Trophoblast cell (in vitro differentiated cells and primary cell): ENCODE results near the gene SRC. TPM values are rescaled to one million over a fixed set of nuclear protein-coding genes. Genes with fewer than 3 reads are reported as not detected.

Source experiments
- DNase-seq, 2 donors: peaks; one replicate each; pipeline ENCODE4 v3.0.0-alpha.2; 2016
- H2AFZ ChIP-seq: 2 replicates; pipeline ENCODE4 v1.6.1; 2013; ENCODE audit warnings: low read length, moderate library complexity, mild to moderate bottlenecking; ENCODE audit not compliant: insufficient read depth, poor library complexity
- H2AK5ac ChIP-seq: 2 replicates; pipeline ENCODE4 v1.6.1; 2013; ENCODE audit warnings: mild to moderate bottlenecking, low read length
- H2BK120ac ChIP-seq: 2 replicates; pipeline ENCODE4 v1.6.1; 2013; ENCODE audit warnings: low read length, mild to moderate bottlenecking, moderate library complexity; ENCODE audit not compliant: insufficient read depth, poor library complexity
- H2BK12ac ChIP-seq: 2 replicates; pipeline ENCODE4 v1.6.1; 2013; ENCODE audit warnings: mild to moderate bottlenecking, low read length, moderate library complexity
- H2BK5ac ChIP-seq: 2 replicates; pipeline ENCODE4 v1.6.1; 2013; ENCODE audit warnings: low read length, low read depth, moderate library complexity, mild to moderate bottlenecking; ENCODE audit not compliant: poor library complexity
- H3K14ac ChIP-seq: 2 replicates; pipeline ENCODE4 v1.6.1; 2013; ENCODE audit warnings: mild to moderate bottlenecking, low read length
- H3K18ac ChIP-seq: 2 replicates; pipeline ENCODE4 v1.6.1; 2013; ENCODE audit warnings: mild to moderate bottlenecking, low read length
- H3K23ac ChIP-seq: 2 replicates; pipeline ENCODE4 v1.6.1; 2013; ENCODE audit warnings: low read length
- H3K27ac ChIP-seq: 2 replicates; pipeline ENCODE4 v1.5.1; 2013; ENCODE audit warnings: low read depth, mild to moderate bottlenecking, inconsistent platforms, low read length, moderate library complexity
- H3K27me3 ChIP-seq: 2 replicates; pipeline ENCODE4 v1.6.1; 2013; ENCODE audit warnings: inconsistent platforms, mild to moderate bottlenecking, low read length, moderate library complexity; ENCODE audit not compliant: insufficient read depth
- H3K36me3 ChIP-seq, 2 experiments: 1 replicate in 1 of 2; 2 replicates in 1 of 2; pipeline ENCODE4 v1.6.1; 2013; ENCODE audit warnings: low read length in 2 of 2, mild to moderate bottlenecking in 2 of 2, moderate library complexity in 1 of 2; ENCODE audit not compliant: insufficient read depth in 2 of 2, control insufficient read depth in 1 of 2
- H3K4ac ChIP-seq: 2 replicates; pipeline ENCODE4 v1.6.1; 2013; ENCODE audit warnings: low read depth, mild to moderate bottlenecking, low read length, moderate library complexity
- H3K4me1 ChIP-seq, 2 experiments: 1 replicate in 1 of 2; 2 replicates in 1 of 2; pipeline ENCODE4 v1.6.1; 2013; ENCODE audit warnings: low read length in 2 of 2, mild to moderate bottlenecking in 2 of 2, moderate library complexity in 1 of 2; ENCODE audit not compliant: insufficient read depth in 2 of 2, control insufficient read depth in 1 of 2
- H3K4me2 ChIP-seq: 2 replicates; pipeline ENCODE4 v1.6.1; 2013; ENCODE audit warnings: inconsistent platforms, mild to moderate bottlenecking, low read length, moderate library complexity
- H3K4me3 ChIP-seq: 2 replicates; pipeline ENCODE4 v1.5.1; 2013; ENCODE audit warnings: mild to moderate bottlenecking, low read depth, low read length, inconsistent platforms
- H3K79me1 ChIP-seq: one replicate; pipeline ENCODE4 v1.6.1; 2013; ENCODE audit warnings: low read length
- H3K79me2 ChIP-seq: 2 replicates; pipeline ENCODE4 v1.6.1; 2013; ENCODE audit warnings: low read length, mild to moderate bottlenecking; ENCODE audit not compliant: control insufficient read depth, insufficient read depth, poor library complexity
- H3K9ac ChIP-seq: 2 replicates; pipeline ENCODE4 v1.6.1; 2013; ENCODE audit warnings: mild to moderate bottlenecking, low read length
- H3K9me3 ChIP-seq: 2 replicates; pipeline ENCODE4 v1.6.1; 2013; ENCODE audit warnings: low read depth, mild to moderate bottlenecking, control low read depth, inconsistent platforms, low read length; ENCODE audit not compliant: insufficient read depth
- H4K12ac ChIP-seq: 2 replicates; pipeline ENCODE4 v1.6.1; 2013; ENCODE audit warnings: low read depth, mild to moderate bottlenecking, low read length, moderate library complexity
- H4K8ac ChIP-seq: 2 replicates; pipeline ENCODE4 v1.6.1; 2013; ENCODE audit warnings: low read depth, mild to moderate bottlenecking, low read length, moderate library complexity
- H4K91ac ChIP-seq: one replicate; pipeline ENCODE4 v1.6.1; 2013; ENCODE audit warnings: low read depth, mild to moderate bottlenecking, low read length, moderate library complexity
- WGBS: extraction: QIAGEN DNeasy Blood & Tissue Kit; methylation state at CpG from one replicate; pipeline ENCODE4 v1.1.7; 2013; ENCODE audit warnings: missing lambda C conversion rate; ENCODE audit not compliant: insufficient read length, insufficient coverage; ENCODE audit errors: extremely low coverage; 5-methylcytosine and 5-hydroxymethylcytosine counted together
- polyA plus RNA-seq: library from polyadenylated mRNA; stranded (reverse); fragments of 200-250 nt; gene quantifications from 2 replicates; pipeline ENCODE4 v1.2.3, GENCODE V29; 2013

Gene SRC
- 188 and 198 TPM in 2 replicates for polyA plus RNA-seq

GRCh38 chr20:37345339-37346235 lies at the start of gene SRC:
SRC (plus strand) TSS chr20:37346140; CDS start chr20:37384154, 38,014 bp downstream.
- Histone ChIP-seq H2BK12ac (peak within 1 kb of the TSS; percentile 83), H2BK120ac (peak within 1 kb of the TSS; percentile 86), H3K4me3 (peak within 1 kb of the TSS; percentile 82), H3K36me3 (peaks cover 33 to 35% of the 10 kb centered on the region in 2 experiments), H3K4me1 (peaks cover 41 to 55% of the 10 kb centered on the region in 2 experiments), H3K79me2 (peaks cover 50% of the 10 kb centered on the region), H2AFZ (peak within 1 kb of the TSS; percentile 41), H3K27ac (peak within 1 kb of the TSS; percentile 92), H3K9me3 (no peaks in the 10 kb centered on the region), H3K23ac (no peak within 1 kb of the TSS), H4K12ac (peak within 1 kb of the TSS; percentile 7), H3K27me3 (no peaks in the 10 kb centered on the region), H3K4me2 (peak within 1 kb of the TSS; percentile 82), H3K4ac (peak within 1 kb of the TSS; percentile 98), H3K9ac (peak within 1 kb of the TSS; percentile 92), H2BK5ac (peak within 1 kb of the TSS; percentile 84), H4K8ac (peak within 1 kb of the TSS; percentile 79), H3K14ac (peak within 1 kb of the TSS; percentile 82), H2AK5ac (peak within 1 kb of the TSS; percentile 46), H3K18ac (peak within 1 kb of the TSS; percentile 90), H4K91ac (peak within 1 kb of the TSS; percentile 90), H3K79me1 (peaks cover 70% of the 10 kb centered on the region)
- no CpG with 5 or more reads among the region's 63 CpGs for WGBS
- DNase-seq = peak; percentile 40 to 71

GRCh38 chr20:37296371-37296770 lies 49.6 kb upstream of the SRC start:
- no CpG with 5 or more reads among the region's 2 CpGs for WGBS
- no peak overlapping the region for H2AFZ ChIP-seq
- no peak for DNase-seq
- no peak overlapping the region for H4K8ac ChIP-seq
- H3K27me3 ChIP-seq = no peaks in the 10 kb centered on the region
- peaks cover 8 to 16% of the 10 kb centered on the region in 2 experiments for H3K36me3 ChIP-seq
- H4K12ac ChIP-seq = no peak overlapping the region
- H3K9ac ChIP-seq = no peak overlapping the region
- peaks cover 17% of the 10 kb centered on the region for H3K79me1 ChIP-seq
- no peaks in the 10 kb centered on the region for H3K79me2 ChIP-seq
- H3K23ac ChIP-seq = no peak overlapping the region
- H3K9me3 ChIP-seq = no peaks in the 10 kb centered on the region
- H3K4ac ChIP-seq = no peak overlapping the region
- H3K18ac ChIP-seq = no peak overlapping the region
- no peak overlapping the region for H3K4me3 ChIP-seq
- no peak overlapping the region for H2BK12ac ChIP-seq
- no peak overlapping the region for H3K27ac ChIP-seq
- H2AK5ac ChIP-seq = no peak overlapping the region
- H3K4me2 ChIP-seq = no peak overlapping the region
- H4K91ac ChIP-seq = no peak overlapping the region
- no peak overlapping the region for H3K14ac ChIP-seq
- peaks cover 17 to 21% of the 10 kb centered on the region in 2 experiments for H3K4me1 ChIP-seq
- no peak overlapping the region for H2BK120ac ChIP-seq
- H2BK5ac ChIP-seq = no peak overlapping the region

- Histone ChIP-seq H2BK120ac (peak overlapping the region; percentile 20), H4K8ac (no peak overlapping the region), H3K79me2 (no peaks in the 10 kb centered on the region), H3K18ac (no peak overlapping the region), H3K36me3 (peaks cover 12 to 24% of the 10 kb centered on the region in 2 experiments), H3K4me2 (peak overlapping the region; percentile 12), H4K12ac (no peak overlapping the region), H2BK5ac (no peak overlapping the region), H3K27ac (peak overlapping the region; percentile 38), H2AK5ac (no peak overlapping the region), H3K4me1 (peaks cover 17 to 21% of the 10 kb centered on the region in 2 experiments), H3K4ac (peak overlapping the region; percentile 3), H3K23ac (no peak overlapping the region), H3K79me1 (peaks cover 19% of the 10 kb centered on the region), H3K9ac (no peak overlapping the region), H2AFZ (no peak overlapping the region), H3K4me3 (no peak overlapping the region), H4K91ac (peak overlapping the region; percentile 20), H3K14ac (no peak overlapping the region), H2BK12ac (peak overlapping the region; percentile 4), H3K9me3 (no peaks in the 10 kb centered on the region), H3K27me3 (no peaks in the 10 kb centered on the region)
- no CpG with 5 or more reads among the region's 13 CpGs for WGBS
- DNase-seq = peak; percentile 90
These were observed 48.7 kb upstream of the SRC start for GRCh38 chr20:37297066-37297736.

GRCh38 chr20:37298190-37298939 lies 47.6 kb upstream of the SRC start:
- Histone ChIP-seq H4K8ac (no peak overlapping the region), H3K9me3 (no peaks in the 10 kb centered on the region)
- WGBS = no CpG with 5 or more reads among the region's 6 CpGs

More at GRCh38 chr20:37298190-37298939, 47.6 kb upstream of the SRC start:
- Histone ChIP-seq H3K9ac (no peak overlapping the region), H3K23ac (no peak overlapping the region), H4K91ac (no peak overlapping the region), H3K36me3 (peaks cover 12 to 21% of the 10 kb centered on the region in 2 experiments), H3K79me2 (no peaks in the 10 kb centered on the region), H3K4me3 (no peak overlapping the region), H2BK120ac (no peak overlapping the region), H2BK5ac (no peak overlapping the region), H2AK5ac (no peak overlapping the region), H3K79me1 (peaks cover 22% of the 10 kb centered on the region), H3K27me3 (no peaks in the 10 kb centered on the region), H2AFZ (no peak overlapping the region), H3K4me2 (no peak overlapping the region), H3K4ac (peak overlapping the region; percentile 15), H3K18ac (no peak overlapping the region), H3K14ac (no peak overlapping the region), H4K12ac (no peak overlapping the region), H3K27ac (no peak overlapping the region), H3K4me1 (peaks cover 21% of the 10 kb centered on the region in 2 experiments), H2BK12ac (no peak overlapping the region)
- DNase-seq = no peak
